Measurements from ENCODE around the gene BEGAIN. TPM values are rescaled to one million over a fixed set of nuclear protein-coding genes. Genes with fewer than 3 reads are reported as not detected.

The BEGAIN gene
- total RNA-seq, 1 donor from 2014 or later = 1.3 TPM

GRCh38 chr14:100593751-100594624 lies 6.8 kb upstream of the BEGAIN start:
- TF ChIP-seq, protein P1, sequence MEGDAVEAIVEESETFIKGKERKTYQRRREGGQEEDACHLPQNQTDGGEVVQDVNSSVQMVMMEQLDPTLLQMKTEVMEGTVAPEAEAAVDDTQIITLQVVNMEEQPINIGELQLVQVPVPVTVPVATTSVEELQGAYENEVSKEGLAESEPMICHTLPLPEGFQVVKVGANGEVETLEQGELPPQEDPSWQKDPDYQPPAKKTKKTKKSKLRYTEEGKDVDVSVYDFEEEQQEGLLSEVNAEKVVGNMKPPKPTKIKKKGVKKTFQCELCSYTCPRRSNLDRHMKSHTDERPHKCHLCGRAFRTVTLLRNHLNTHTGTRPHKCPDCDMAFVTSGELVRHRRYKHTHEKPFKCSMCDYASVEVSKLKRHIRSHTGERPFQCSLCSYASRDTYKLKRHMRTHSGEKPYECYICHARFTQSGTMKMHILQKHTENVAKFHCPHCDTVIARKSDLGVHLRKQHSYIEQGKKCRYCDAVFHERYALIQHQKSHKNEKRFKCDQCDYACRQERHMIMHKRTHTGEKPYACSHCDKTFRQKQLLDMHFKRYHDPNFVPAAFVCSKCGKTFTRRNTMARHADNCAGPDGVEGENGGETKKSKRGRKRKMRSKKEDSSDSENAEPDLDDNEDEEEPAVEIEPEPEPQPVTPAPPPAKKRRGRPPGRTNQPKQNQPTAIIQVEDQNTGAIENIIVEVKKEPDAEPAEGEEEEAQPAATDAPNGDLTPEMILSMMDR (IDR thresholded peaks at IDR 0.05) = no peak
- H3K27me3 ChIP-seq (ENCODE audit: low read depth) = peaks cover 28% of the 10 kb centered on the region
- H3K9me3 ChIP-seq = no peaks in the 10 kb centered on the region
- DNase-seq = peak; percentile 28
- H3K4me3 ChIP-seq = no peak overlapping the region
- intact Hi-C loops (cut with DNase I) = no loop called here
- no peaks in the 10 kb centered on the region for H3K36me3 ChIP-seq
- ATAC-seq = no peak
- H3K27ac ChIP-seq = no peak overlapping the region
- H3K4me1 ChIP-seq = no peaks in the 10 kb centered on the region

- Histone ChIP-seq H3K27me3 (ENCODE audit: low read depth) (peaks cover 36% of the 10 kb centered on the region), H3K36me3 (no peaks in the 10 kb centered on the region), H3K27ac (no peak overlapping the region), H3K4me1 (no peaks in the 10 kb centered on the region), H3K9me3 (no peaks in the 10 kb centered on the region), H3K4me3 (no peak overlapping the region)
- intact Hi-C loops (cut with DNase I) = no loop called here
- ATAC-seq = no peak
- peak; percentile 23 for DNase-seq
- TF ChIP-seq, protein P1 (IDR thresholded peaks at IDR 0.05) = no peak
Observed at GRCh38 chr14:100592972-100593371, 5.8 kb upstream of the BEGAIN start.

GRCh38 chr14:100592461-100592891 lies 5.3 kb upstream of the BEGAIN start:
- Histone ChIP-seq H3K9me3 (no peaks in the 10 kb centered on the region), H3K27ac (no peak overlapping the region), H3K36me3 (no peaks in the 10 kb centered on the region), H3K4me1 (no peaks in the 10 kb centered on the region), H3K27me3 (ENCODE audit: low read depth) (peaks cover 39% of the 10 kb centered on the region), H3K4me3 (no peak overlapping the region)
- ATAC-seq = no peak
- TF ChIP-seq, protein P1 (IDR thresholded peaks at IDR 0.05) = no peak
- intact Hi-C loops (cut with DNase I) = no loop called here
- DNase-seq = peak; percentile 34

GRCh38 chr14:100591453-100592371 lies 4.5 kb upstream of the BEGAIN start:
- ATAC-seq (no peak), DNase-seq (peak; percentile 24)
- H3K9me3 ChIP-seq = no peaks in the 10 kb centered on the region
- H3K27me3 ChIP-seq (ENCODE audit: low read depth) = peaks cover 41% of the 10 kb centered on the region
- no peak overlapping the region for H3K27ac ChIP-seq
- intact Hi-C loops (cut with DNase I) = no loop called here
- peaks cover 1% of the 10 kb centered on the region for H3K4me1 ChIP-seq
- H3K36me3 ChIP-seq = no peaks in the 10 kb centered on the region
- H3K4me3 ChIP-seq = no peak overlapping the region
- TF ChIP-seq, protein P1 (IDR thresholded peaks at IDR 0.05) = no peak

DNA sequence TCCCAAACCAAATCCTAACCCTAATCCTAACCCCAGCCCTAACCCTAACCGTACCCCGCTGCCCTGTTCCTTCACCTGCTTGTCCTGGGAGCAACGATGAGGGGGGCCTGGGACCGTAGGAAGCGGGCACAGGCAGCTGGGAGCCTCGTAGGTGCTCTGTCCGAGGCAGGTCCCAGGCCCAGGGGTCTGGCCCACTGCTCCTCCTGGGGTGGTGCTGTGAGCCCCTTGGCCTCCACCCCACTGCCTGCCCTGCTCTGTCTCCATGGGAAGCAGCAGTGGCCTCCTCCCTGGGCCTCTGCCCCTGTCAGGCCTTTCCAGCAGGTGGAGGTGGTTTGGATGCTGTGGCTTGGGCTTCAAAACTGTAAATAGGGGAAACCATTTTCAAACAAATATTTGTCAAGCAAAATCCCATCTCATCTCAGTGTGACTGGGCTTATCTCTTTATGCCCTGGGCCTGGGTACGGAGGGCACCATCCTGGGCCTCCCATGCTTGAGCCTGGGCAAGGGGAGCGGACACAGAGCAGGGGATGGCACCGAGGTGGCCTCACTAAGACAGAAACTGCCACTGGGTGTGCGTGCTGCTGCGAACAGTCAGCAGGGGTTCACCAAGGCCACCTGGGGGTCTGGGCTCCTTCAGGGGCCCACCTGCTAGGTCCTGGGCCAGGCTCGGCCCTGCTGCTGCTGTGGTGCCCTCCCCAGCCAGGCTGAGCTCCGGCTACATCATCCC lies 3.7 kb upstream of the BEGAIN start:
- TF ChIP-seq, protein P1 (IDR thresholded peaks at IDR 0.05) = no peak
- H3K36me3 ChIP-seq = no peaks in the 10 kb centered on the region
- intact Hi-C loops (cut with DNase I) = no loop called here
- H3K27ac ChIP-seq = no peak overlapping the region
- ATAC-seq (no peak), DNase-seq (peak; percentile 22)
- peaks cover 49% of the 10 kb centered on the region for H3K27me3 ChIP-seq (ENCODE audit: low read depth)
- H3K4me1 ChIP-seq = peaks cover 8% of the 10 kb centered on the region
- no peaks in the 10 kb centered on the region for H3K9me3 ChIP-seq
- H3K4me3 ChIP-seq = no peak overlapping the region

All from lower lobe of right lung (tissue), 2 donors.